Measurements from ENCODE around the gene DNAH12. TPM values are rescaled to one million over a fixed set of nuclear protein-coding genes. Genes with fewer than 3 reads are reported as not detected.
A peak's percentile ranks its signal among the peaks of the same experiment; 100 is the strongest.

DNAH12 gene, protein sequence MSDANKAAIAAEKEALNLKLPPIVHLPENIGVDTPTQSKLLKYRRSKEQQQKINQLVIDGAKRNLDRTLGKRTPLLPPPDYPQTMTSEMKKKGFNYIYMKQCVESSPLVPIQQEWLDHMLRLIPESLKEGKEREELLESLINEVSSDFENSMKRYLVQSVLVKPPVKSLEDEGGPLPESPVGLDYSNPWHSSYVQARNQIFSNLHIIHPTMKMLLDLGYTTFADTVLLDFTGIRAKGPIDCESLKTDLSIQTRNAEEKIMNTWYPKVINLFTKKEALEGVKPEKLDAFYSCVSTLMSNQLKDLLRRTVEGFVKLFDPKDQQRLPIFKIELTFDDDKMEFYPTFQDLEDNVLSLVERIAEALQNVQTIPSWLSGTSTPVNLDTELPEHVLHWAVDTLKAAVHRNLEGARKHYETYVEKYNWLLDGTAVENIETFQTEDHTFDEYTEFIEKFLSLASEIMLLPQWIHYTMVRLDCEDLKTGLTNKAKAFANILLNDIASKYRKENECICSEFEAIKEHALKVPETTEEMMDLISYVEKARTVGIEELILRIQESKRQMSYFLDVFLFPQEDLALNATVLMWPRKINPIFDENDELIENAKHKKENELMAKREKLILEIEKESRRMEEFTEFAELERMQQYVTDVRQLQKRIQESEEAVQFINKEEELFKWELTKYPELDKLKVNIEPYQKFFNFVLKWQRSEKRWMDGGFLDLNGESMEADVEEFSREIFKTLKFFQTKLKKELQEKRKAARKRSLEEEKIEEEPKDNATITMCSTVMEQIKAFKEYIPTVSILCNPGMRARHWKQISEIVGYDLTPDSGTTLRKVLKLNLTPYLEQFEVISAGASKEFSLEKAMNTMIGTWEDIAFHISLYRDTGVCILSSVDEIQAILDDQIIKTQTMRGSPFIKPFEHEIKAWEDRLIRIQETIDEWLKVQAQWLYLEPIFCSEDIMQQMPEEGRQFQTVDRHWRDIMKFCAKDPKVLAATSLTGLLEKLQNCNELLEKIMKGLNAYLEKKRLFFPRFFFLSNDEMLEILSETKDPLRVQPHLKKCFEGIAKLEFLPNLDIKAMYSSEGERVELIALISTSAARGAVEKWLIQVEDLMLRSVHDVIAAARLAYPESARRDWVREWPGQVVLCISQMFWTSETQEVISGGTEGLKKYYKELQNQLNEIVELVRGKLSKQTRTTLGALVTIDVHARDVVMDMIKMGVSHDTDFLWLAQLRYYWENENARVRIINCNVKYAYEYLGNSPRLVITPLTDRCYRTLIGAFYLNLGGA (N-terminal part only)
- total RNA-seq (2014; rRNA removed; shearing (Covaris generic); ENCODE audit: low replicate concordance): 0.07 TPM in 1 of 2 replicates, not detected in the other

DNA sequence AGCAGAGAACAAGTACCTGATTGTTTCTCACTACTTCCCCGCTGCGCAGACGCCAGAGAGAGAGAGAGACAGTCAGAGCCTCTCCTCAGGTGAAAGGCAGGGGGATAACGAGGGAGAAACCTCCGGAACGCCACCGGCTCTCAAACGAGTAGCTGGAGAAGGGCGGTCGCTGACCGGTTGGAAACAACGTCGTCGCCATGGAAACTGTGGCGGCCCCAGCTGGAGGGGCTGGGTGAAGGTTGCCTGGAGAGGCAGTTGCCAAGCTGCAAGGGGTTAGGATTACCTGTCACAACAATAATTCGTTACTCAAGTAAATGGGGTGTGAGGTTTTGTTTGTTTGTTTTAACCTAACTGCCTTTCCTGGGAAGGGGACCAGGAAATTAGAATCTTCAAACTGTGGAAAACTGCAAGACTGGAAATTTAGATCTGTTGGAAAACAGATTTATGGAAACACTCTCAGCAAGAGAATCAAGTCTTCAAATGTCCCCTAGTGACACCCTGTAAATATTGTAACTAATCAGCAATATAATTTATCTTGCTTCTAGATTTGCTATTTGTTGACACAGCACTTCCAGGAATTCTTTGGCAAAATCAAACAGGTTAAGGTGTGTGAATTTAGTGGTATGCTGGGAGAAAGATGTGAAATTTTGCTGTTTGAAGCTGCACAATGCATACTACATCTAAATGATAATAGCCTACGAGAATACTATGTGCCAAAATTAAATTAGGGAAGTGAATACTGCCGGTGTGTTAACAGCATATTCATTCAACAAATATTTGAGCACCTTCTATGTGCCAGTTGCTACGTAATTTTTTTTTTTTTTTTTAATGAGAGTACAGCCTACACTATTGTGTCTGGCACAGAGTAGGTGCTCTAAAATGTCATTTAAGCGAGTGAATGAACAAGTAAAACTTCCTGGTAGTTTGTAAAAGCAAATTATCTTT, at the start of gene DNAH12:
Gene DNAH12, minus strand, starts transcription at position 164 of the 945 bp plus-strand sequence. CDS start 1,474 bp downstream, outside the sequence.
- in situ Hi-C loops (cut with HindIII; ENCODE audit: low pct_unique_long_range_greater_than_20kb, low sequenced_read_pairs): no loop called here
- peak; percentile 38 for DNase-seq (ENCODE audit: low read depth)

GRCh38 chr3:57592306-57592705, 48.2 kb upstream of the DNAH12 start:
- DNase-seq (ENCODE audit: low read depth): no peak
- in situ Hi-C loops (cut with HindIII; ENCODE audit: low pct_unique_long_range_greater_than_20kb, low sequenced_read_pairs): no loop called here

DNA sequence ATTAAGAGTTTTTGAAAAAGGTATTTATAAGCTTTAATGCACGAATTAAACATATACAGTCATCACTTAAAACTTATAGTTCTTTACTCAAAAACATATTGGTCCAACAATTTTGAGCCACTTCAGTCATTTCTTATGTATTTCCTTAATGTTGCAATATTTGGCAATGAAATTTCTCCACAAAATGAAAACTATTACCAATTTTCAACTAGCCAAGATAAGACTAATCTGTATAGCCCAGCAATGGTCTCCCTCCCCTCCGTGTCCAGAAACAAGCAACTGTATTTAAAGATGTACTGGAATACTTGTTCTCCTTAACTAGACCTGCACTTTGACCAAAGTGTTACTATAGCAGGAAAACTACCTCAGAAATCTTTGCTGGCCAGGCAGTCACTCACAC, 43.8 kb upstream of the DNAH12 start:
- in situ Hi-C loops (cut with HindIII; ENCODE audit: low pct_unique_long_range_greater_than_20kb, low sequenced_read_pairs): no loop called here
- no peak for DNase-seq (ENCODE audit: low read depth)

- no peak for DNase-seq (ENCODE audit: low read depth)
- in situ Hi-C loops (cut with HindIII; ENCODE audit: low pct_unique_long_range_greater_than_20kb, low sequenced_read_pairs): no loop called here
Observed at GRCh38 chr3:57586778-57587177, 42.6 kb upstream of the DNAH12 start.

DNA sequence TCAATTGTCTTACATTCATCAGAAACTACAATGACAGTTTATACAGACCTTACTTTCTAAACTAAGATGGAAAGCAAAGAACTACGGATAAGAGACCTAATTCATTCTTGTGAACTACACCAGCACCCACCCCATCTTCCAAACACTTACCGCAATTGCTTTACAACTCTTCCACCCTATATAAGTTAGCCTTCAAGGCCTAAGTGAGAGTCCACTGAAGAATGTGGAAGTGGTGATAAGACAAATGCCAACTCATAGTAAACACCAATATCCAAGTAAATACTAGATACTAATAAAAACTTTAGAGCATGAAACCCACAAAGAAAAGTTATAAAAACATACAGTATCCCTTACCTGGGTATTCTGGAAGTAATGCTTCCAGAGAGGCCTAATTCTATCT, 39.4 kb upstream of the DNAH12 start:
- in situ Hi-C loops (cut with HindIII; ENCODE audit: low pct_unique_long_range_greater_than_20kb, low sequenced_read_pairs): no loop called here

DNA sequence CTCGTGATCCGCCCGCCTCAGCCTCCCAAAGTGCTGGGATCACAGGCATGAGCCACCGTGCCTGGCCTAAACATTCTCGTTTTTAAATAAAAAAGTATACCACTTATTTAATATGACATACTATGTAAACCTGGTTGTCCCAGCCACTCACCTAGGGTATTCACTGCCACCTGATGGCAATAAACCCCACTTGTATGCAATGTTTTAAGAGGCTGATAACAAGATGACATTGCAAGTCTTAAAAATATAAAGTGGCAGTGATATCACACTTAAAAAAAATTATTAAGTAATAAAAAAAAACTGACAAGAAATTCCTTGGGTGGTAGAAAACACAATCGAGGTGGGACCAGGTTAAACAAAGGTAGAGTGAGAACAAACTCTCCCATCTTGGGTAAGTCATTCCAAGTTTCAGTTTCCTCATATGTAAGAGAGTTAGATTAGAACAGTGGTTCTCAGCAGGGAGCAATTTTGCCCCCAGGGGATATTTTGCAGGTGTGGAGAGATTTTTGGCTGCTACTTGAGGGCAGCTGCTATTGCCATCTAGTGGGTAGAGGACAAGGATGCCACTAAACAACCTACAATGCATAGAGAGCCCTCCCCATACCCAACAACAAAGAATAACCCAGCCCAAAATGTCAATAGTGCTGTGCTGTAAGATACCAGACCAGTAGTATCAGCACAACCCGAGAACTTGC, 38.5 kb upstream of the DNAH12 start:
- DNase-seq (ENCODE audit: low read depth): peak; percentile 16
- in situ Hi-C loops (cut with HindIII; ENCODE audit: low pct_unique_long_range_greater_than_20kb, low sequenced_read_pairs): no loop called here

More for the DNA sequence above, 39.4 kb upstream of the DNAH12 start:
- no peak for DNase-seq (ENCODE audit: low read depth)

DNA sequence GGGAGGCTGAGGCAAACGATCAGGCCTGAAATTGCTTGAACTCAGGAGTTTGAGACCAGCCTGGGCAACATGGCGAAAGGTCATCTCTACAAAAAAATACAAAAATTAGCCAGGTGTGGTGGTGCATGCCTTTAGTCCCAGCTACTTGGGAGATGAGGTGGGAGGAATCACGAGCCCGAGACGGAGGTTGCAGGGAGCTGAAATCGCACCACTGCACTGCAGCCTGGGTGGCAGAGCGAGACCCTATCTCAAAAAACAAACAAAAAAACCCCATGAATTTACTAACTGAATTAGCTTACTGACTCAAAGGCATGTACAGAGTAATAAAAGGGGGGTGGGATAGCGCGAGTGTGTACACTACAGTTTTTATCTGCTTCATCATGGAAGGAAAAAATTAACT, 33.7 kb upstream of the DNAH12 start:
- DNase-seq (ENCODE audit: low read depth): no peak
- in situ Hi-C loops (cut with HindIII; ENCODE audit: low pct_unique_long_range_greater_than_20kb, low sequenced_read_pairs): no loop called here

- in situ Hi-C loops (cut with HindIII; ENCODE audit: low pct_unique_long_range_greater_than_20kb, low sequenced_read_pairs): no loop called here
- DNase-seq (ENCODE audit: low read depth): no peak
Observed at GRCh38 chr3:57575966-57576626, 32.0 kb upstream of the DNAH12 start.

- DNase-seq (ENCODE audit: low read depth): no peak
- in situ Hi-C loops (cut with HindIII; ENCODE audit: low pct_unique_long_range_greater_than_20kb, low sequenced_read_pairs): no loop called here
Observed at GRCh38 chr3:57572096-57572495, 28.0 kb upstream of the DNAH12 start.

GRCh38 chr3:57570878-57571277, 26.7 kb upstream of the DNAH12 start:
- DNase-seq (ENCODE audit: low read depth): no peak
- in situ Hi-C loops (cut with HindIII; ENCODE audit: low pct_unique_long_range_greater_than_20kb, low sequenced_read_pairs): no loop called here

- in situ Hi-C loops (cut with HindIII; ENCODE audit: low pct_unique_long_range_greater_than_20kb, low sequenced_read_pairs): no loop called here
- DNase-seq (ENCODE audit: low read depth): no peak
Observed at GRCh38 chr3:57569859-57570450, 25.8 kb upstream of the DNAH12 start.

DNA sequence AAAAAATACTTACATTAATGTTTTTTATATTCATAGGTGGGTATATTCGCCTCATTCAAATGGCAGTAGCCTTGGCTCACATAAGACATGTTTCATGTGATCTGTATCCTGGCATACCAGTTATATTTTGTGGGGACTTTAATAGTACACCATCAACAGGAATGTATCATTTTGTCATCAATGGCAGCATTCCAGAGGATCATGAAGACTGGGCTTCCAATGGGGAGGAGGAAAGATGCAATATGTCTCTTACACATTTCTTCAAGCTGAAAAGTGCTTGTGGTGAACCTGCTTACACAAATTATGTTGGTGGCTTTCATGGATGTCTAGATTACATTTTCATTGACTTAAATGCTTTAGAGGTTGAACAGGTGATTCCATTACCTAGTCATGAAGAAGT, 15.4 kb upstream of the DNAH12 start:
- in situ Hi-C loops (cut with HindIII; ENCODE audit: low pct_unique_long_range_greater_than_20kb, low sequenced_read_pairs): no loop called here
- no peak for DNase-seq (ENCODE audit: low read depth)

DNA sequence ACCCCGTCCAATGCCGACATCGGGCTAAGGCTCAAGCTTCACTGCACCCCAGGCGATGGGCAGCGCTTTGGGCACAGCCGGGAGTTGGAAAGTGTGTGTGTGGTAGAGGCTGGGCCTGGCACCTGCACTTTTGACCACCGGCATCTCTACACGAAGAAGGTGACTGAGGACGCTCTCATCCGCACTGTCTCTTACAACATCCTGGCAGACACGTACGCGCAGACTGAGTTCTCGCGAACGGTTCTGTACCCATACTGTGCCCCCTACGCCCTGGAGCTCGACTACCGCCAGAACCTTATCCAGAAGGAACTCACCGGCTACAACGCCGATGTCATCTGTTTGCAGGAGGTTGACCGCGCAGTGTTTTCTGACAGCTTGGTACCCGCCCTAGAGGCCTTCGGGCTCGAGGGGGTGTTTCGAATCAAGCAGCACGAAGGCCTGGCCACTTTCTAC, 13.0 kb upstream of the DNAH12 start:
- in situ Hi-C loops (cut with HindIII; ENCODE audit: low pct_unique_long_range_greater_than_20kb, low sequenced_read_pairs): no loop called here
- DNase-seq (ENCODE audit: low read depth): peak; percentile 32

GRCh38 chr3:57556459-57557084, 12.4 kb upstream of the DNAH12 start:
- in situ Hi-C loops (cut with HindIII; ENCODE audit: low pct_unique_long_range_greater_than_20kb, low sequenced_read_pairs): no loop called here
- DNase-seq (ENCODE audit: low read depth): peak; percentile 30

- DNase-seq (ENCODE audit: low read depth): peak; percentile 95
- in situ Hi-C loops (cut with HindIII; ENCODE audit: low pct_unique_long_range_greater_than_20kb, low sequenced_read_pairs): no loop called here
Observed at GRCh38 chr3:57555738-57556458, 11.8 kb upstream of the DNAH12 start, which contains the start of gene PDE12. Gene PDE12 (plus strand): TSS chr3:57556274. CDS start chr3:57556380, 106 bp downstream.

Data from Caki2 (cell line).